ENCODE data around the gene ANKLE1.

ANKLE1 gene

DNA sequence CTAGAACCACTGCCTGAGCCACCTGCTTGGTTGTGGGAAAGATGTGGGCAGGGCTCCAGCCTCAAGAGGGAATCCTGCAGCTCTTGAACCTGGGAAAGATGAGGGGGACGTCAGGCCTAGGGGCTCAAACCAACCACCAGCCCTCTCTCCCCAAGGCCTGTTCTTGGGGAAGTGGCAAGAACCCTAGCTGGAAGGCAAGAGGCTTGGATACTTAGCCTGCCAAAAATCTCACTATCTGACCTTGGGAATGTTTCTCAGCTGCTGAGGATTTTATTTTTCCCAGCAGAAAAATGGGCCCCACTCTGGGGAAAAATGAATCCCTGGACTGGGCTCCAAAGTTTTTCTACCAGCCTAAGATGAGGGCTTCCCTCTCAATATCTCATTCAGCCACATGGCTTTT is 21.8 kb upstream of the ANKLE1 start:
- no peak for DNase-seq (ENCODE audit: extremely low read depth, low read depth)
- H3K4me3 ChIP-seq (replicated peaks; ENCODE audit: low read depth, low read length), result no peak overlapping the region
- no peak for TF ChIP-seq CTCF (IDR thresholded peaks at IDR 0.05; ENCODE audit: low read depth, low read length, missing control alignments)

DNA sequence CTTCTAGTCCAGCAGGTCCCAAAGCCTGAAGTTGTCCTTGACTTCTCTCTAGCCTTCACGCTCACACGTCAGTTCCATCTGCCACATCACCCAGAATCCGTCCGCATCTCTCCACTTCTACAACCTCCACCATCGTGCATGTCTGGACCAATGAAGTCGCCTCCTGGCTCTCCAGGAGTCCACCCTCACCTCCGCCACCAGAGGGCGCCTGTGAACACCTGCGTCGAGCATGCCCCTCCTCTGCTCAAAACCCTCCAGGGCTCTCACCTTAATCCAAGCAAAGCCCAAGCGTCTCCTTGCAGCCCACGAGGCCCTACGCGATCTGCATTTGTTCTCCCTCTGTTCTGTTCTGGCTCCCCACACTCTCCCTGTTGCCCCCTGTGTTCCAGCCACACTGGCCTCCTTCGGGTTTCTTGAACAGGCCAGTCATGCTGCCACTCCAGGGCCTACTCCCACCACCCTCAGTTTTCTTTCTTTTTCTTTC is 20.8 kb upstream of the ANKLE1 start:
- DNase-seq (ENCODE audit: extremely low read depth, low read depth), result peak; percentile 36
- H3K4me3 ChIP-seq (replicated peaks; ENCODE audit: low read depth, low read length), result no peak overlapping the region
- TF ChIP-seq CTCF (IDR thresholded peaks at IDR 0.05; ENCODE audit: low read depth, low read length, missing control alignments), result peak; percentile 95

DNA sequence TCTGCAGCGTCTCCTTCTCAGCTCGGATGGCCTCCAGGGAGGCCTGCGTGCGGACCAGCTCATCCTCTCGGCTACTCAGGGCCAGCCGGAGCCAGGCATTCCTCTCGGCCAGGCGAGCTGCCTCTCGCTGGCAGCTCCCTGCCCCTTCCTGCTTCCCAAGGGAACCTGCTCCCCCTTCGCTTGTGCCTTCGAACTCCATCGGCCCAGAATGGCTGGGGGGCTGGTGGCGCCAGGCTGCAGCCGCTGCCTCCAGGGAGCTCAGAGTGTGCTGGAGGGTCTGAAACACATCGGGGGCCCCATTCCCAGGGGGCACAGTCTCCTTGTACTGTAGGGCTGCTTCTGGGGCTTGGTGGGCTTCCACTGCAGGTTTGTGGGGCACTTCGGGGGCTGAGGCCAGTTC is 19.1 kb upstream of the ANKLE1 start:
- no peak overlapping the region for H3K4me3 ChIP-seq (replicated peaks; ENCODE audit: low read depth, low read length)
- no peak for TF ChIP-seq CTCF (IDR thresholded peaks at IDR 0.05; ENCODE audit: low read depth, low read length, missing control alignments)
- DNase-seq (ENCODE audit: extremely low read depth, low read depth), result no peak

GRCh38 chr19:17263712-17264640 is 17.7 kb upstream of the ANKLE1 start:
- H3K4me3 ChIP-seq (replicated peaks; ENCODE audit: low read depth, low read length), result no peak overlapping the region
- no peak for TF ChIP-seq CTCF (IDR thresholded peaks at IDR 0.05; ENCODE audit: low read depth, low read length, missing control alignments)
- DNase-seq (ENCODE audit: extremely low read depth, low read depth), result no peak

- no peak for DNase-seq (ENCODE audit: extremely low read depth, low read depth)
- H3K4me3 ChIP-seq (replicated peaks; ENCODE audit: low read depth, low read length), result no peak within 1 kb of the TSS
- no peak for TF ChIP-seq CTCF (IDR thresholded peaks at IDR 0.05; ENCODE audit: low read depth, low read length, missing control alignments)
Measured at GRCh38 chr19:17264641-17264979, 17.1 kb upstream of the ANKLE1 start, which contains the start of gene USHBP1. Gene USHBP1, minus strand, starts transcription at chr19:17264745. Its CDS starts 446 bp downstream, at chr19:17264299.

GRCh38 chr19:17266026-17266425 is 15.7 kb upstream of the ANKLE1 start:
- H3K4me3 ChIP-seq (replicated peaks; ENCODE audit: low read depth, low read length), result no peak overlapping the region
- no peak for TF ChIP-seq CTCF (IDR thresholded peaks at IDR 0.05; ENCODE audit: low read depth, low read length, missing control alignments)
- DNase-seq (ENCODE audit: extremely low read depth, low read depth), result no peak

Data from HFF-Myc (cell line).